ENCODE results near the gene ATP10D.

ATP10D gene

GRCh38 chr4:47485047-47485692 lies at the start of gene ATP10D:
ATP10D (plus strand) TSS chr4:47485275; CDS start chr4:47512541, 27,266 bp downstream.
- H3K27me3 ChIP-seq (ENCODE audit: control insufficient read depth in 1 of 2, insufficient read depth in 2 of 2, low read length in 2 of 2), result no peaks in the 10 kb centered on the region
- H3K27ac ChIP-seq (ENCODE audit: low read length), result peak within 1 kb of the TSS; percentile 82
- peak within 1 kb of the TSS; percentile 83 to 97 for H3K4me3 ChIP-seq (ENCODE audit: low read length in 2 of 2)
- H3K9me3 ChIP-seq (ENCODE audit: control insufficient read depth in 2 of 2, low read length in 2 of 2), result no peaks in the 10 kb centered on the region
- H3K9ac ChIP-seq (ENCODE audit: low read length in 2 of 2), result peak within 1 kb of the TSS; percentile 66 to 84
- no peaks in the 10 kb centered on the region for H3K36me3 ChIP-seq (ENCODE audit: control insufficient read depth in 2 of 2, insufficient read depth in 2 of 2, low read length in 2 of 2)
- peaks cover 6% of the 10 kb centered on the region for H3K4me1 ChIP-seq (ENCODE audit: control insufficient read depth, insufficient read depth, low read length)

GRCh38 chr4:47442980-47443379 lies 42.1 kb upstream of the ATP10D start:
- Histone ChIP-seq H3K9ac (ENCODE audit: low read length in 2 of 2) (no peak overlapping the region), H3K4me3 (ENCODE audit: low read length in 2 of 2) (no peak overlapping the region), H3K27ac (ENCODE audit: low read length) (no peak overlapping the region), H3K4me1 (ENCODE audit: control insufficient read depth, insufficient read depth, low read length) (no peaks in the 10 kb centered on the region), H3K27me3 (ENCODE audit: control insufficient read depth in 1 of 2, insufficient read depth in 2 of 2, low read length in 2 of 2) (no peaks in the 10 kb centered on the region), H3K36me3 (ENCODE audit: control insufficient read depth in 2 of 2, insufficient read depth in 2 of 2, low read length in 2 of 2) (no peaks in the 10 kb centered on the region), H3K9me3 (ENCODE audit: control insufficient read depth in 2 of 2, low read length in 2 of 2) (no peaks in the 10 kb centered on the region)

GRCh38 chr4:47444031-47444430 lies 41.0 kb upstream of the ATP10D start:
- Histone ChIP-seq H3K4me3 (ENCODE audit: low read length in 2 of 2) (no peak overlapping the region), H3K9ac (ENCODE audit: low read length in 2 of 2) (no peak overlapping the region)

GRCh38 chr4:47451657-47452056 lies 33.4 kb upstream of the ATP10D start:
- Histone ChIP-seq H3K4me3 (ENCODE audit: low read length in 2 of 2) (no peak overlapping the region), H3K36me3 (ENCODE audit: control insufficient read depth in 2 of 2, insufficient read depth in 2 of 2, low read length in 2 of 2) (peaks cover 6 to 12% of the 10 kb centered on the region in 2 donors), H3K27ac (ENCODE audit: low read length) (no peak overlapping the region), H3K9ac (ENCODE audit: low read length in 2 of 2) (no peak overlapping the region), H3K4me1 (ENCODE audit: control insufficient read depth, insufficient read depth, low read length) (no peaks in the 10 kb centered on the region), H3K27me3 (ENCODE audit: control insufficient read depth in 1 of 2, insufficient read depth in 2 of 2, low read length in 2 of 2) (no peaks in the 10 kb centered on the region), H3K9me3 (ENCODE audit: control insufficient read depth in 2 of 2, low read length in 2 of 2) (no peaks in the 10 kb centered on the region)

More at GRCh38 chr4:47444031-47444430, 41.0 kb upstream of the ATP10D start:
- Histone ChIP-seq H3K27ac (ENCODE audit: low read length) (no peak overlapping the region), H3K9me3 (ENCODE audit: control insufficient read depth in 2 of 2, low read length in 2 of 2) (no peaks in the 10 kb centered on the region), H3K36me3 (ENCODE audit: control insufficient read depth in 2 of 2, insufficient read depth in 2 of 2, low read length in 2 of 2) (no peaks in the 10 kb centered on the region), H3K27me3 (ENCODE audit: control insufficient read depth in 1 of 2, insufficient read depth in 2 of 2, low read length in 2 of 2) (no peaks in the 10 kb centered on the region), H3K4me1 (ENCODE audit: control insufficient read depth, insufficient read depth, low read length) (no peaks in the 10 kb centered on the region)

GRCh38 chr4:47462799-47463234 lies 22.3 kb upstream of the ATP10D start:
- Histone ChIP-seq H3K4me3 (ENCODE audit: low read length in 2 of 2) (peak overlapping the region; percentile 71 to 86), H3K27me3 (ENCODE audit: control insufficient read depth in 1 of 2, insufficient read depth in 2 of 2, low read length in 2 of 2) (no peaks in the 10 kb centered on the region), H3K27ac (ENCODE audit: low read length) (peak overlapping the region; percentile 46), H3K4me1 (ENCODE audit: control insufficient read depth, insufficient read depth, low read length) (peaks cover 3% of the 10 kb centered on the region), H3K36me3 (ENCODE audit: control insufficient read depth in 2 of 2, insufficient read depth in 2 of 2, low read length in 2 of 2) (peaks cover 0 to 5% of the 10 kb centered on the region in 2 donors), H3K9ac (ENCODE audit: low read length in 2 of 2) (peak overlapping the region; percentile 73 to 87), H3K9me3 (ENCODE audit: control insufficient read depth in 2 of 2, low read length in 2 of 2) (no peaks in the 10 kb centered on the region)

DNA sequence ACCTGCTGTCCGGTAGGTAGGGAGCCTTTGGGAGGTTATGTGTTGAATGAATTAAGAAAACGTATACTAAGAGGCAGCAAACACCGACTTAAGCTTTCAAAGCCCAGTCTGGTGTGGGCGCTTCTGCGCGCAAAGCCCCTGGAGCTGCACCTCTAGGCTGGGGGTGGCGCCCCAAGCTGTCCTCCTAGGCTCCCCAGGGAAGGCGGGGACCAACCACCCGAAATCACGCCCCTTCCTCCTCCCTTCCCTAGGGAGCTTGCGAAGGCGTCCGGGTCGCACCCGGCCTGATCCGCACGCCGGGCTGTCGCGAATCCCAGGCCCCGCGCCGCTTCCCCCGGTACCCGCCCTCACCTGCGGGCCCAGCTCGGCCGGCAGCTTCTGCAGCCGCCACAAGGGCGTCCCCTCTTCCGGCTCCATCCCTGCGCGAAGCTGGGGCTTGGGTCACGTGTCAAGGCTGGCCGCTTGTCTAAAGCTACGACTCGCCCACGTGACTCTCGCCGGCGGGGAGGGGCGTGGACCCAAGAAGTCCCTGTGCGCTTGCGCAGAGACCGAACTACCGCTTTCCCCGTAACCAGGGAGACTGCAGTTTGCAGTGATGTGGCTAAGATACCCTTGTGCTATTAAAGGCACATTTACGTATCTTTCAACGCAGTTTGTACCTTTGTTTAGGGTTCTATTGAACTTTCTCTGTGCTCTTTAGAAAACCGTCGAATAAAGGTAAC lies 21.7 kb upstream of the ATP10D start, which contains the start of gene COMMD8:
COMMD8 (minus strand) TSS at position 468 of the 722 bp plus-strand sequence; CDS start at position 417, 51 bp downstream.
- Histone ChIP-seq H3K4me3 (ENCODE audit: low read length in 2 of 2) (peak within 1 kb of the TSS; percentile 71 to 86), H3K9me3 (ENCODE audit: control insufficient read depth in 2 of 2, low read length in 2 of 2) (no peaks in the 10 kb centered on the region), H3K27me3 (ENCODE audit: control insufficient read depth in 1 of 2, insufficient read depth in 2 of 2, low read length in 2 of 2) (no peaks in the 10 kb centered on the region), H3K36me3 (ENCODE audit: control insufficient read depth in 2 of 2, insufficient read depth in 2 of 2, low read length in 2 of 2) (peaks cover 0 to 5% of the 10 kb centered on the region in 2 donors), H3K9ac (ENCODE audit: low read length in 2 of 2) (peak within 1 kb of the TSS; percentile 73 to 87), H3K4me1 (ENCODE audit: control insufficient read depth, insufficient read depth, low read length) (peaks cover 3% of the 10 kb centered on the region), H3K27ac (ENCODE audit: low read length) (peak within 1 kb of the TSS; percentile 46)

- H3K36me3 ChIP-seq (ENCODE audit: control insufficient read depth in 2 of 2, insufficient read depth in 2 of 2, low read length in 2 of 2), result no peaks in the 10 kb centered on the region
- no peaks in the 10 kb centered on the region for H3K27me3 ChIP-seq (ENCODE audit: control insufficient read depth in 1 of 2, insufficient read depth in 2 of 2, low read length in 2 of 2)
- H3K4me3 ChIP-seq (ENCODE audit: low read length in 2 of 2), result no peak overlapping the region
- peaks cover 3% of the 10 kb centered on the region for H3K4me1 ChIP-seq (ENCODE audit: control insufficient read depth, insufficient read depth, low read length)
- no peaks in the 10 kb centered on the region for H3K9me3 ChIP-seq (ENCODE audit: control insufficient read depth in 2 of 2, low read length in 2 of 2)
- H3K27ac ChIP-seq (ENCODE audit: low read length), result no peak overlapping the region
- H3K9ac ChIP-seq (ENCODE audit: low read length in 2 of 2), result no peak overlapping the region
Measured at GRCh38 chr4:47465004-47465403, 20.1 kb upstream of the ATP10D start.

DNA sequence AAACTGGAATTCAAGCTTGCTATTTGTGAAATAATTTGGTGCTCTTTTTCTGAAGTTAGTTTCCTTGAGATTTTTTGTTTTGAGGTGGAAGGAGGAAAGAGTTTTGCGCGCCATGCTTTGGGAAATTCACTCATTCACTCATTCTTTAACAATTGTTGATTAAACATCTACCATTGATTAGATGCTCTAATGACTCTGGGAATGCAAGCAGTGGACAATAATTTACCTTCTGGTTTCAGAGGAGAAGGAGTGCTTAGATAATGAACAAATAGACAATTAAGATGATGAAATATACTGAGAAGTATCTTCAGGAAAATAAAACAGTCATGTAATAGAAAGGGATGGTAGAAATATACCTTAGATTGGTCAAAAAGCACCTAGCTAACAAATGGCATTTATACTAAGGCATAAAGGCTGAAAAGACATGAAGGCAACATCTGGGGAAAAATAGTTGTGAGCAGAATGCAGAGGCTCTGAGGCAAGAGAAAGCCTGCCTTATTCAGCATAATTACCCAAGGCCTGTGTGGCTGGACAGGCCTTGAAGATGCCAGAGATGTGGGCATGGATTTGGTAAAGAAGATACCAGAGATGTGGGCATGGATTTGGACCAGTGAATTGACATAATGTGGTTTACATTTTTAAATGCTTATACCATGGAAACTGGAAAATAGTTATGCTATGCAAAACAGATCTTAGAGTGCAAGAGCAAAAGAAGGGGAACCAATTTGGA lies 18.9 kb upstream of the ATP10D start:
- no peak overlapping the region for H3K9ac ChIP-seq (ENCODE audit: low read length in 2 of 2)
- H3K9me3 ChIP-seq (ENCODE audit: control insufficient read depth in 2 of 2, low read length in 2 of 2), result no peaks in the 10 kb centered on the region
- peaks cover 3% of the 10 kb centered on the region for H3K4me1 ChIP-seq (ENCODE audit: control insufficient read depth, insufficient read depth, low read length)
- no peak overlapping the region for H3K27ac ChIP-seq (ENCODE audit: low read length)
- H3K27me3 ChIP-seq (ENCODE audit: control insufficient read depth in 1 of 2, insufficient read depth in 2 of 2, low read length in 2 of 2), result no peaks in the 10 kb centered on the region
- H3K36me3 ChIP-seq (ENCODE audit: control insufficient read depth in 2 of 2, insufficient read depth in 2 of 2, low read length in 2 of 2), result no peaks in the 10 kb centered on the region
- H3K4me3 ChIP-seq (ENCODE audit: low read length in 2 of 2), result no peak overlapping the region

DNA sequence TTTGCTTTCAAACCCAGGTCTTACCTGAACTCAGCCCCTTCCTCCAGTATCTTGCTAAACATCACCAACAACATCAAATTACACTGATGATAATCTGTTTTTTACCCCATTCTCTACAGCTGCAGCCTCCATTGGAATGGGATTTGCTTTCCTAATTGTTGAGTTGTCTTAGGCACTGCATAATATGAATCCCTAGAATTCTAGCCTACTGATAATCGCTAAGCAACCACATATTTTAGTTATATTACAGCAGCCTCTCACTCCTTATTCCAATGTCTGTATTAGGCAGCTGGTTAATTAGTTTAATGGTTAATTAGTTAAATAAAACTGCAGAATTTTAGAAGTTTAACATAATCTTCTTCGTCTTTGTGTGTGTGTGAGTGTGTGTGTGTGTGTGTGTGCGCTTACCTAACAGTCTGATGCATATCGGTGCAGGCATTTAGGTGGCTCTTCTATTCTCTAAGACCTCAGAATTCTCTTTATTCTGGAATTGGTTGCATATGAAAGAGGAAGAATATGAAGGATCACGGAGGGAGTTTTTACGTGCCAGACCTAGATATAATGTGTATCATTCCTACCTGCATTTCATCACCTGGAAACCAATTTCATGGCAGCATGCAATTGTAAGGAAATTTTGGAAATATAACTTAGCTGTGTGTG lies 16.2 kb upstream of the ATP10D start:
- H3K4me3 ChIP-seq (ENCODE audit: low read length in 2 of 2), result no peak overlapping the region
- H3K9ac ChIP-seq (ENCODE audit: low read length in 2 of 2), result no peak overlapping the region
- H3K27ac ChIP-seq (ENCODE audit: low read length), result no peak overlapping the region
- H3K9me3 ChIP-seq (ENCODE audit: control insufficient read depth in 2 of 2, low read length in 2 of 2), result no peaks in the 10 kb centered on the region
- H3K4me1 ChIP-seq (ENCODE audit: control insufficient read depth, insufficient read depth, low read length), result no peaks in the 10 kb centered on the region
- no peaks in the 10 kb centered on the region for H3K27me3 ChIP-seq (ENCODE audit: control insufficient read depth in 1 of 2, insufficient read depth in 2 of 2, low read length in 2 of 2)
- H3K36me3 ChIP-seq (ENCODE audit: control insufficient read depth in 2 of 2, insufficient read depth in 2 of 2, low read length in 2 of 2), result no peaks in the 10 kb centered on the region

DNA sequence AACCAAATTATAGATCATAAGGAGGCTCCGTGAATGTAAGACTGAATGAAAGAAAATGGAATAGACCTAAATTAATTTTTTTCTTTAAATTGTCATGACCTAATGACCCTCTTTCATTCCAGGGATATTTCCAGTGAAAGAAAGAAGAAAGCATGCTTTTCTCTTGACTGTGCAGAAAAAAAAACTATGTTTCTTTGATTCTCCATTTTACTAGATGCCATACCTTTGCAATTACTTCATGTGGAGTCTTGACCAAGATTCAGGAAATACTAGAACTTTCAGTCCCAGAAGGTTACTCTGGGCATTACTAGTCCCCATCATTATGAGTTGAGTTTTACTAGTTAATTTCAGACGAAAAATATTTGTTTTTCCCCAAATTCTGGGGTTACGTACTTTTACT lies 15.1 kb upstream of the ATP10D start:
- Histone ChIP-seq H3K27ac (ENCODE audit: low read length) (no peak overlapping the region), H3K27me3 (ENCODE audit: control insufficient read depth in 1 of 2, insufficient read depth in 2 of 2, low read length in 2 of 2) (no peaks in the 10 kb centered on the region), H3K36me3 (ENCODE audit: control insufficient read depth in 2 of 2, insufficient read depth in 2 of 2, low read length in 2 of 2) (no peaks in the 10 kb centered on the region), H3K4me3 (ENCODE audit: low read length in 2 of 2) (no peak overlapping the region), H3K9me3 (ENCODE audit: control insufficient read depth in 2 of 2, low read length in 2 of 2) (no peaks in the 10 kb centered on the region), H3K9ac (ENCODE audit: low read length in 2 of 2) (no peak overlapping the region), H3K4me1 (ENCODE audit: control insufficient read depth, insufficient read depth, low read length) (no peaks in the 10 kb centered on the region)

Data from stomach smooth muscle (tissue), 2 donors.